HG03064 (cell line): ENCODE data around the gene CACYBP.
A peak's percentile ranks its signal among the peaks of the same experiment; 100 is the strongest.

ENCODE experiments used
- ATAC-seq: cut with Tn5 transposase; IDR thresholded peaks from one replicate; pipeline ENCODE4 v1.9.1; 2021; ENCODE audit warnings: low read depth; ENCODE audit not compliant: unreplicated experiment

The CACYBP gene

GRCh38 chr1:174999936-175000696 lies at the start of gene CACYBP:
TSS of gene CACYBP (plus strand) at chr1:174999947. CDS start at chr1:175000181, 234 bp downstream.
- peak; percentile 5 for ATAC-seq

GRCh38 chr1:174953285-174954072 lies 46.3 kb upstream of the CACYBP start:
- ATAC-seq = peak; percentile 43

- no peak for ATAC-seq
Measured at GRCh38 chr1:174954073-174954460, 45.7 kb upstream of the CACYBP start.

- ATAC-seq = no peak
Measured at GRCh38 chr1:174954671-174955669, 44.8 kb upstream of the CACYBP start.

- ATAC-seq = no peak
Measured at GRCh38 chr1:174956086-174956485, 43.7 kb upstream of the CACYBP start.

GRCh38 chr1:174956976-174957375 lies 42.8 kb upstream of the CACYBP start:
- ATAC-seq = no peak

GRCh38 chr1:174957829-174958228 lies 41.9 kb upstream of the CACYBP start:
- no peak for ATAC-seq

- ATAC-seq = no peak
Measured at GRCh38 chr1:174958396-174958795, 41.4 kb upstream of the CACYBP start.

GRCh38 chr1:174960362-174960761 lies 39.4 kb upstream of the CACYBP start:
- no peak for ATAC-seq

- ATAC-seq = no peak
Measured at GRCh38 chr1:174963529-174964125, 36.1 kb upstream of the CACYBP start.

GRCh38 chr1:174964261-174964971 lies 35.3 kb upstream of the CACYBP start:
- no peak for ATAC-seq

- ATAC-seq = no peak
Measured at GRCh38 chr1:174964972-174965361, 34.8 kb upstream of the CACYBP start.

- ATAC-seq = no peak
Measured at GRCh38 chr1:174965362-174966007, 34.3 kb upstream of the CACYBP start.

- ATAC-seq = no peak
Measured at GRCh38 chr1:174966008-174966572, 33.7 kb upstream of the CACYBP start.

- ATAC-seq = no peak
Measured at GRCh38 chr1:174967845-174968705, 31.7 kb upstream of the CACYBP start.

GRCh38 chr1:174968750-174969244 lies 30.9 kb upstream of the CACYBP start:
- ATAC-seq = peak; percentile 64

- ATAC-seq = no peak
Measured at GRCh38 chr1:174969977-174970376, 29.8 kb upstream of the CACYBP start.

GRCh38 chr1:174971466-174971865 lies 28.3 kb upstream of the CACYBP start:
- ATAC-seq = no peak
